Fibroblast of the aortic adventitia (primary cell): ENCODE data around the gene OPCML. TPM values are rescaled to one million over a fixed set of nuclear protein-coding genes. Genes with fewer than 3 reads are reported as not detected.

Experiments
- DNase-seq: peaks from one replicate; pipeline ENCODE4 v3.0.0-alpha.2; 2010; ENCODE audit warnings: low read depth
- H3K4me3 ChIP-seq: 2 replicates; pipeline ENCODE4 v1.5.1; 2011; ENCODE audit warnings: low read depth, mild to moderate bottlenecking, control low read depth, low read length, moderate library complexity
- total RNA-seq: library from RNA; depleted of rRNA; stranded (reverse); fragments of >200 nt; gene quantifications from 2 replicates; pipeline ENCODE4 v1.2.3, GENCODE V29; 2012; ENCODE audit warnings: low replicate concordance
- TF ChIP-seq, protein P1 (sequence below): IDR thresholded peaks from 2 replicates; pipeline ENCODE4 v1.5.1; 2011; ENCODE audit warnings: mild to moderate bottlenecking, low read length, control low read depth, inconsistent platforms; ENCODE audit not compliant: insufficient read depth

OPCML gene
- total RNA-seq, 1 donor, result 0.18 TPM

DNA sequence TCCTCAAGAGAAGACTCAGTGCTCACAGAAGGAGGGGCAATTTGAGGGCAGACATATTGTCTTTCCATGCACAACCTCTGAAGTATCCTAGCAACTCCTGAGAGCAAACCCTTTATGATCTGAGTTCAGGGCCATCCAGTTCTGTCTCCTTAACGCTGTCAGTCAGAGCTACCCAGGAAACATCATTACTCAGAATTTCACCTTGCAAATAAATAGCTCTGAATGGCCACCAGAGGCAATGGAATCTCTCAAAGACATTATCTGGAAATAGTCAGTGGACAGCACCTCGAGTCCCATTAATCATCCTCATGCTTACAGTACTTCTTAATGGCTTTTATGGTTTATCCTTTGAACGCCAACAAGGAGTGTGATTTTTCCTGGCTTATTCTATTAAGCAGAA is 656.1 kb downstream of the OPCML start:
- DNase-seq, result no peak
- H3K4me3 ChIP-seq, result no peak overlapping the region
- TF ChIP-seq, protein P1, sequence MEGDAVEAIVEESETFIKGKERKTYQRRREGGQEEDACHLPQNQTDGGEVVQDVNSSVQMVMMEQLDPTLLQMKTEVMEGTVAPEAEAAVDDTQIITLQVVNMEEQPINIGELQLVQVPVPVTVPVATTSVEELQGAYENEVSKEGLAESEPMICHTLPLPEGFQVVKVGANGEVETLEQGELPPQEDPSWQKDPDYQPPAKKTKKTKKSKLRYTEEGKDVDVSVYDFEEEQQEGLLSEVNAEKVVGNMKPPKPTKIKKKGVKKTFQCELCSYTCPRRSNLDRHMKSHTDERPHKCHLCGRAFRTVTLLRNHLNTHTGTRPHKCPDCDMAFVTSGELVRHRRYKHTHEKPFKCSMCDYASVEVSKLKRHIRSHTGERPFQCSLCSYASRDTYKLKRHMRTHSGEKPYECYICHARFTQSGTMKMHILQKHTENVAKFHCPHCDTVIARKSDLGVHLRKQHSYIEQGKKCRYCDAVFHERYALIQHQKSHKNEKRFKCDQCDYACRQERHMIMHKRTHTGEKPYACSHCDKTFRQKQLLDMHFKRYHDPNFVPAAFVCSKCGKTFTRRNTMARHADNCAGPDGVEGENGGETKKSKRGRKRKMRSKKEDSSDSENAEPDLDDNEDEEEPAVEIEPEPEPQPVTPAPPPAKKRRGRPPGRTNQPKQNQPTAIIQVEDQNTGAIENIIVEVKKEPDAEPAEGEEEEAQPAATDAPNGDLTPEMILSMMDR, result no peak

DNA sequence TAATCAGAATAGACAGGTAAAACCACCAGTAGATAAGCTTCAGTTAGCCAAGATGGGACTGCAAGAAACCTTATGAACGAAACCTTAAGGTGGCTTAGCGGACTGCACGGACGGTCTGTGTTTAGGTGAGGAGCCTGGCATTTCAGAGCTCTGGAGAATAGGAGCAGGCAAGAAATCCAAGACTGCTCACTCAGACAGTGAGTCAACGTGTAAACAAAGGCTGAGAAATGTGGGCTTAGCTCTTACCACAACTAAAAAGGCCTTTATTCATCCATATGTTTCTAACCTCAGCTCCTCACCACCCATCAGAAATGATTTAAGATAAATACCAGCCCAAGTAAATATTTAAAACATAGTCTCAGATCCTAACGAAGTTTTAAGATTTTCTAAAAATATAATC is 657.7 kb downstream of the OPCML start:
- no peak for DNase-seq
- H3K4me3 ChIP-seq, result no peak overlapping the region
- TF ChIP-seq, protein P1, result no peak

DNA sequence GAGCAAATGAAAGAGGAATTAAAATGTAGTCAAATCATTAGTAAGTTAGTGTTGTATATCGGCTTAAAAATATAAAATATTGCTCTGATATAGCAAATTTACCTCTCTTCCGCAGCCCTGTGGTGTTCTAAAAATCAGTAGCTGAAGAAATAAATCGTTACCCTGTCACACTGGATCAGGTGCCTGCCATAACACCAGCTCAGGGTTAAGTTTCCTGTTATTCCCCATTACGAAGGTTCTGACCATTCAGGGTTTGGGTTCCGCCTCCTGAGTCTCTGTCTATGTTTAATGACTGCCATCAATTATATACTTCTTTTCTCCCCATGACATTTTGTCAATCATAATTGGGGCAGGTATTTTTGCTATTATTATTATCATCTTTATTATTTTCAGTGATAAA is 658.5 kb downstream of the OPCML start:
- H3K4me3 ChIP-seq, result no peak overlapping the region
- TF ChIP-seq, protein P1, result no peak
- DNase-seq, result no peak

DNA sequence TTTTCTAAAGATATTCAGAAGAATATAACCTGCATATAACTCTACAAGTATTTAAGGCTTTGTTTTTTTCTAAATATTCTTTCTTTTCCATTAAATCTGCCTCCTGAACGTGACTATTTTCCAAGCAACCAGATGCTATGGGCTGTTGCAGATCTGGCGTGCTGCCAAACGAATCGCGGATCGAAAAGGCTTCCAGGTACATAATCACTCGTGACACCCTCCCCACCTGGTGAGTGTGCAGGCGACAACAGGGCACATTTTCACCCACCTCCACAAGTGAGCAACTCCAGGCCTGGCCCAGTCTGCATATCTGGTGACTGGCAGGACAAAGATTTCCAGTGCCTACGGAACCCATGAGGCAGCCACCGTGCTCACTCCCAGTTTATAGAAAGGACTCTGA is 660.1 kb downstream of the OPCML start:
- TF ChIP-seq, protein P1, result no peak

DNA sequence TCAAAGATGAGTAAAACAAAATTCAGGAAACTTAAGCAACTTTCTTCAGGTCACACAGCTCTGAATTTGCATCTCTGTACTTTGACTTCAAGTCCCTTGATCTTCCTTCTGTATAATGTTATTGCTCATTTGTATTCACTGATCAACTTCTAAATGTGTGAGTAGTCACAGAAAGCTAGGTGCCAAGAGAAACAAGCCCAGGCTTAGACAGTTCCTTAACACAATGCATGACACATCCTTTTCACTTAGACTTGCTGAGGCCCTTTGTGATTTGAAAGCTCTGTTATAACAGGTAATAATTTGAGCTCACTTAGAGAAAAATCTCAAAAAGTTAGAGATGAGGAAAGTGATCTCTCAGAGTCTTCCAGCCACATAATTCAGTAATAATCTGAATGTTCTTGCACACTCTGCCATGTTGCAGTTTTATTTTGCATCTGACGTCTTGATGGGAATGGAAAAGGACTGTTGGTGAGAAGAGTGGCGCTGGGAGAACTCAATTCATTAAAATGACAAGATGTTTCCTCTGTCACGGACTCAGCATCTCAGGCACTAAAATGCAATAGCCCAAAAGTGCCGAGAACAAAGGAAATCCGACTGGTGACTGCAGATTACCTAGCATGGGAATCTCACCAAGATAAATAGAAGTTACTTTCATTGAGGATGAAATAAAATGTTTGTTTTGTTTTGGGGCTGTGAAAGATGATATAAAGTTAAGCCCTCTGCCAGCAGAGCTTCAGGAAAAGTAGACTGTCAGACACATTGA is 665.3 kb downstream of the OPCML start:
- H3K4me3 ChIP-seq, result no peak overlapping the region
- TF ChIP-seq, protein P1, result no peak
- no peak for DNase-seq

More for the DNA sequence above, 660.1 kb downstream of the OPCML start:
- H3K4me3 ChIP-seq, result no peak overlapping the region
- no peak for DNase-seq

DNA sequence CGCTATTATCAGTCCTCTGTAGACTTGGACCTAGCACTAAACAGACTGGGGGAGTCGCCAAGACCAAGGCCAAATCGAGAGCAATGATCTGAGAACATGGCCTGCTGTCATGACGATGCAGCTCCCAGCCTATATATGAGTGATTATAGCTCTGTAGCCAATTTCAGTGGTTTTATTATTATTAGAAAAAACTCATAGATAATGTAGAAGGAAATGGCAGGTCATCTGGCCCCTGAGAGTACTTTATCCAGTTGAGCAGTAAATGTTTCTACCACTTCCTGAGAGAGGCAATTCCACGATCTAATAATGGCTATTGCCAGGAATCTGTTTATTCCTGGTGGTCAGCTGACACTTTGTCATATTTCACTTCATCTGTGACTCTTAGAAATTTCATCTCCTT is 666.7 kb downstream of the OPCML start:
- no peak for DNase-seq
- H3K4me3 ChIP-seq, result no peak overlapping the region
- TF ChIP-seq, protein P1, result no peak
